Measurements from ENCODE around the gene ASCL5.

The ASCL5 gene

GRCh38 chr1:201085902-201086735 lies 40.9 kb downstream of the ASCL5 start:
- peak; percentile 61 for DNase-seq (ENCODE audit: low read depth)

- DNase-seq (ENCODE audit: low read depth): peak; percentile 5
Measured at GRCh38 chr1:201084295-201084694, 42.7 kb downstream of the ASCL5 start.

- no peak for DNase-seq (ENCODE audit: low read depth)
Measured at GRCh38 chr1:201083741-201084140, 43.2 kb downstream of the ASCL5 start.

GRCh38 chr1:201080135-201080534 lies 46.8 kb downstream of the ASCL5 start:
- no peak for DNase-seq (ENCODE audit: low read depth)

GRCh38 chr1:201077736-201078135 lies 49.2 kb downstream of the ASCL5 start:
- no peak for DNase-seq (ENCODE audit: low read depth)

GRCh38 chr1:201077116-201077515 lies 49.9 kb downstream of the ASCL5 start:
- DNase-seq (ENCODE audit: low read depth): no peak

GRCh38 chr1:201076092-201076491 lies 50.9 kb downstream of the ASCL5 start:
- DNase-seq (ENCODE audit: low read depth): no peak

GRCh38 chr1:201074018-201074417 lies 53.0 kb downstream of the ASCL5 start:
- DNase-seq (ENCODE audit: low read depth): no peak

- no peak for DNase-seq (ENCODE audit: low read depth)
Measured at GRCh38 chr1:201072922-201073321, 54.1 kb downstream of the ASCL5 start.

GRCh38 chr1:201072149-201072548 lies 54.8 kb downstream of the ASCL5 start:
- DNase-seq (ENCODE audit: low read depth): peak; percentile 74

GRCh38 chr1:201069636-201070035 lies 57.3 kb downstream of the ASCL5 start:
- DNase-seq (ENCODE audit: low read depth): no peak

GRCh38 chr1:201068976-201069375 lies 58.0 kb downstream of the ASCL5 start:
- no peak for DNase-seq (ENCODE audit: low read depth)

GRCh38 chr1:201066986-201067385 lies 60.0 kb downstream of the ASCL5 start:
- no peak for DNase-seq (ENCODE audit: low read depth)

GRCh38 chr1:201065686-201066085 lies 61.3 kb downstream of the ASCL5 start:
- DNase-seq (ENCODE audit: low read depth): no peak

- DNase-seq (ENCODE audit: low read depth): no peak
Measured at GRCh38 chr1:201064806-201065205, 62.2 kb downstream of the ASCL5 start.
